ENCODE measurements around the gene NLGN4Y. TPM values are rescaled to one million over a fixed set of nuclear protein-coding genes. Genes with fewer than 3 reads are reported as not detected.

Gene NLGN4Y
- 0.07 and 1.0 TPM in 2 replicates for total RNA-seq

GRCh38 chrY:14524272-14525231 lies at the start of gene NLGN4Y:
NLGN4Y (plus strand) TSS chrY:14524529; CDS start chrY:14622120, 97,591 bp downstream.
- no peak for DNase-seq (ENCODE audit: low read depth, low spot score)

GRCh38 chrY:14485935-14486334 lies 38.4 kb upstream of the NLGN4Y start:
- DNase-seq (ENCODE audit: low read depth, low spot score) = no peak

DNA sequence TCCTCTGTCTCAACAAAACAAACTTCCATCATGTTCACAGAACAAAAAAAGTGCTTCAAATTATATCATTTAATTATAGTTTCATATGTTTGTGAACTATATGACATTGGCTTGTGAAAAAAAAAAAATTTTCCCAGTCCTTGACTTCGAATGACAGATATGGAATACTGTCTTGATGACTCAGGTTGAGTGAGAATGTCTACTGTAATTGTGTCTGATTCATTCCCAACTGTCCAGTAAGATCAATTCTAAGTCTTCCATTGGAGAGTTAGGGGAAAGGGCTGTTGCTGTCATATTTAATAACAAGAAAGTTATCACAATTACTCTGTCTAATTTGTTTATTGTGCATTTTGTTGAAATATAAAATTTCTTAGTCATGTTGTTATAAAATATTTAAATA lies 34.1 kb upstream of the NLGN4Y start:
- no peak for DNase-seq (ENCODE audit: low read depth, low spot score)

DNA sequence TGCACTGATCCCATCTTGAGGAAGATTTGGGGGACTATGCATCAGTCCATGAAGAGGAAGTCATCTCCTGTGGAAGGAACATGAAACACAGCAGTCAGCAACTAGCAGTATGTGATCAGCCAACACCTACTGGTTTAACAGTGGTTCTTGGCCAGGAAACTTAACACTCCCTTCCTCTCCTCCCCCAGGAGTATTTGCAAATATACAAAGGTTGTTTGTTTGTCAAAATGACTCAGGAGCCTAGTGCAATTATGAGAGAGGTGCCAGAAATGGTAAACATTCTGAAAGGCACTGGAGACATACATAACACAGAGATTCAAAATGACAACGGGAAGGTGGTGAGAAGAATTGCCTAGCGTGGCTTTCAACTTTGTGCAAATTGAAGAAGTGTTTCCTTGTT lies 26.3 kb upstream of the NLGN4Y start:
- DNase-seq (ENCODE audit: low read depth, low spot score) = no peak

GRCh38 chrY:14504592-14504991 lies 19.7 kb upstream of the NLGN4Y start:
- no peak for DNase-seq (ENCODE audit: low read depth, low spot score)

- DNase-seq (ENCODE audit: low read depth, low spot score) = no peak
These were observed 1.9 kb upstream of the NLGN4Y start for GRCh38 chrY:14522379-14522950.

GRCh38 chrY:14523491-14524271 lies 648 bp upstream of the NLGN4Y start:
- DNase-seq (ENCODE audit: low read depth, low spot score) = no peak

DNA sequence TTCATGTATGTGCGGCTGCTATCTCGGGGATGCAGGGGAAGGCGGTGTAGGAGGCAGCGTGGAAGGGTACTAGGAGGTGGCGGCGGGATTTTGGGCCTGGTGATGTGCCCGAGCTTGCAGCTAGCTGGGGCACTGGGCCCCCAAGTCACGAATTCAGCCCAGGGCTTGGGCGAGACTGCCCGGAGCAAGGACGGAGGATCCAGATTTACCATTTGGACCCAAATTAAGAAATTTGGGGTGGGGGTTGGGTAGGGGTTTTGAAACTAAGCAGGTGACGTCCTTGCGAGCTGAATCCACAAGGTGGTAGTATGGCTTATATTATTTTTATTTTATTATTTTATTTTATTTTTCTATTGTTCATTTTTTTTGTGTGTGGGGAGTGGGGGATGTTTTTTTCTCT lies 986 bp downstream of the NLGN4Y start:
- DNase-seq (ENCODE audit: low read depth, low spot score) = no peak

DNA sequence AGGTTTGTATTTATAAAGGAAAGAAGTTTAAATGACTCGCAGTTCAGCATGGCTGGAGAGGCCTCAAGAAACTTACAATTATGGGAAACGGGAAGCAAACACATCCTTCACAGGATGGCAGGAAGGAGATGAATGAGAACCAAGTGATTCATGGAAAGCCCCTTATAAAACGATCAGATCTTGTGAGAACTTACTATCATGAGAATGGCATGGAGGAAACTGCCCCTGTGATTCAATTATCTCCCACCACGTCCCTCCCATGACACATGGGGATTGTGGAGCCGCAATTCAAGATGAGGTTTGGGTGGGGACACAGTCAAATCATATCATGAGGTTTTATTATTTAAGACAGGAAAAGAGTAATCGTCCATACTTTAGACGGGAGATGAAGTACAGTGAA lies 4.0 kb downstream of the NLGN4Y start:
- no peak for DNase-seq (ENCODE audit: low read depth, low spot score)

GRCh38 chrY:14536703-14537102 lies 12.4 kb downstream of the NLGN4Y start:
- no peak for DNase-seq (ENCODE audit: low read depth, low spot score)

DNA sequence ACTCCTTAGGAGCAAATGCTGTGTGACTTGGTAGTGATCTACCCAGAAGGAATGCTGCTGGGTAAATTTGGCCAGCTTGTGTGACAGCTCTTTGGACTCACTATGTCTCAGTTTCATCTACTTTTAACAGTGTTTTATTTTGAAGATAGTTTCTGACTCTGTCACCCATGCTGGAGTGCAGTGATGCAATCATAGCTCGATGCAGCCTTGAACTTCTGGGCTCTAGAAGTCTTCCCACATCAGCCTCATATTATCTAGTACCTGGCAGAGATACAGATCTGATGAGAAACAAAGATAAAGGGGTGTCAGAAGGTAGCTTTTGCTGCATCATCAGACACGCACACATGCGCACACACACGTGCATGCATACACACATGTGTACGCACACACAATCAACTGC lies 19.2 kb downstream of the NLGN4Y start:
- DNase-seq (ENCODE audit: low read depth, low spot score) = no peak

DNA sequence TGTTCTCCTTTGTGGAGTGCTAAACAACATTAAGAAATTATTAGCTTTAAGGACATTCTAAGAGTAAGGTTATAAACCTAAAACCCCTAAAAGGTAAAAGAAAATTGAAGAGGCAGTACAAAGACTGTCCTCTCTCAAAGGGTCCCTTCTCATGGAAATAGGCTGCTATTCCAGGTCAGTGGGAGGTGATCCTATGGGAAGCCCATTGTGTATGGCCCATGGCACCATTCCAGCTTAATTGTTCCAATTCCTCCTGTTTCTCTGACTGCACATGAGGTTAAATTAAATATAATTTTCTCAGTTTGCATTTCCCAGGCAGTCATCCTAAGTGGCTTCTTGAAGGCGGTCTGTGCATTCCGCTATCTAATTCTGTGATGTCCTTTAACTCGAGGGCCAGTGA lies 57.0 kb downstream of the NLGN4Y start:
- no peak for DNase-seq (ENCODE audit: low read depth, low spot score)

- no peak for DNase-seq (ENCODE audit: low read depth, low spot score)
These were observed 62.4 kb downstream of the NLGN4Y start for GRCh38 chrY:14586725-14587124.

- DNase-seq (ENCODE audit: low read depth, low spot score) = no peak
These were observed 77.0 kb downstream of the NLGN4Y start for GRCh38 chrY:14601372-14601771.

- DNase-seq (ENCODE audit: low read depth, low spot score) = no peak
These were observed 93.3 kb downstream of the NLGN4Y start for GRCh38 chrY:14617625-14618024.

GRCh38 chrY:14618513-14618912 lies 94.2 kb downstream of the NLGN4Y start:
- DNase-seq (ENCODE audit: low read depth, low spot score) = no peak

DNA sequence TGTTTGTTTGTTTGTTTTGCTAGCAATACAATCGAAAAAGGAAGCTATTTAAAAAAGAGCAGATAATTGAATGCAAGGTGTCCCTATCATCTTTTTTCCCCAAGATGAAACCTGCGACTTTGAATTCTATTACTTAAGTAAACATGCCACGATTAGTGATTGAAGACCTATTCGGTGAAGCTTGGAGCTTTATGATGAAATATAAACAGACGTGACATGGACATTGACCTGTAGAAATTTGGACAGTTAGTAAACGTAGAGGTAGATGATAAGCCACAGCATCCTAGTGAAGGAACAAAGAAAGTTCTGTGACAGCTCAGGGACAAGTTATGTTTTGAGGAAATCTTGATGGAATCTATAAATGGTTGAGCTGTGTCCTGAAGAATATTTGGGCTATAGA lies 103.9 kb downstream of the NLGN4Y start:
- DNase-seq (ENCODE audit: low read depth, low spot score) = no peak

DNA sequence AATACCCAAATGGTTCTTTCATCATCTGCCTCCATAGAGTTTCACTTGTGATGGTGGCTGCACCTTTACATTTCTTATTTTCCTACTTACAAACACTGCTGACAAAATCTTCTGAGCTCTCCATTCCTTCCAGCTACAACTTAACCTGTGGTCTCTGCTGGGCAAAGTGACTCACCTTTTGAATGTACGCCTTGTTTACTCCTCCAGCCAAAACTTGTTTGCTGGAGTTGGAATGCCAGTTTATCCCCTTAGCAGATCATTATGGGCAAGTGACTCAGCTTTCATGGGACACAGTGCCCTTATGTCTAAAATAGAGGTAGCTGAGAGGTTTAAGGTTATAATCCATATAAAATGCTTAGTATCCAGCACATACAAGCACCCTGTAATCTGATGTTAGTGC lies 107.3 kb downstream of the NLGN4Y start:
- DNase-seq (ENCODE audit: low read depth, low spot score) = no peak

DNA sequence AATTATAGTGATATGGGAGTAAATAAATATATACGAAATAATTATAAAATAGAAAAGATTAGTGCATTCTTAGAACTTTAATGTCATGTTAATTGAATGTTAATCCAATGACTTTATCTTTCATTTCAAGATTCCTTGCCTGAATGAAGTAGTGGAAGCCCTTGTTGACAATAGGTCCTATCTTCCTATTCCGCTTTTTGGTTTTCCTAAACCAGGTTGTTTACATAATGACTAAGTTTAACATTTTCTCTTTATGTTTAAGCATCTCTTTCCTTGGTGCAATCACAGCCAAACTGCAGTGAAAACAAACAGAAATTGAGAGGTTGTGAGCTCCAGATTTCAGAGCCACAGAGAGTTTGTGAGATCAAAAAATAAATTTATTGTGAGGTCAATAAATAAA lies 109.4 kb downstream of the NLGN4Y start:
- no peak for DNase-seq (ENCODE audit: low read depth, low spot score)

DNA sequence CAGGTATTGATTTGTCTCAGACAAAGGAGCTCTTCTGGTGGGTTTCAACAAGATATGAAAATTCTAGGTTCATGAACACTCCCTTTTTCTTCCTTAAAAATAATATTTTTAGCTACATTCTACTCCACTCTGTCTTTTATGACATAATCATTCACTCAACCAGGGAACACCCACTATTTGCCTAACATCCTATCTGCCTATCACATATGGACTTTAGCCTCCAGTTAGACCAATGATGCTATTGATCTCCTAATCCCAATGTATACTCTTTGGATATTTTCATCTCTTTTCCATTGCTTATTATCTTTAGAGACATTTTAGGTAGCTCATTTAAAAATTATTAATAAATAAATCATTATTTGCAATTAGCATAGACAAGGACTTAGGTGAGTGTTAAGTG lies 110.6 kb downstream of the NLGN4Y start:
- DNase-seq (ENCODE audit: low read depth, low spot score) = no peak

- no peak for DNase-seq (ENCODE audit: low read depth, low spot score)
These were observed 113.2 kb downstream of the NLGN4Y start for GRCh38 chrY:14637551-14637950.

DNA sequence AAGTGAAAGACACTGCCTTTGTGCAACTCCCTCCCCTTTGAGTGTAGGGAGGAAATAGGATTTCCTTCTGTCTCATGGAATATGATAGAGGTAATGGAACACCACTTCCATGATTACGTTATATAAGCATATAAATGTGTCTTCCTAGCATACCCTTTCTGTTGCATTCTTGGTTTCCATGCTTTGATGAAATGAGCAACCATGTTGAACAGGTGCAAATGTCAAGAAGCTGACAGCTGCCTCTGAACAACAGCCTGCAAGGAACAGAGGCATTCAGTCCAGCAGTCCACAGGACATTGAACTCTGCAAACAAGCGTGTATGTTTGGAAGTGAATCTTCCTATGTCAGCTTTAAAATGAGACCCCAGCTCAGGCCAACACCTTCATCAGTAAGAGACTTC lies 117.5 kb downstream of the NLGN4Y start:
- DNase-seq (ENCODE audit: low read depth, low spot score) = no peak

Data from pulmonary artery endothelial cell (primary cell).